ACC112 (cell line): ENCODE data around the gene WFDC11.
"Not testable (repeated sequence)": the region's sequence is repeated elsewhere in the genome, so short reads cannot be mapped to it uniquely, and the experiment has no call there.

Experiments used
- H2AFZ ChIP-seq: fragments of 200-600 bp; sonication (generic); one replicate; pipeline ENCODE4 v1.6.0; 2017; ENCODE audit warnings: antibody characterized with exemption, low read length; ENCODE audit not compliant: unreplicated experiment
- H3K27ac ChIP-seq: fragments of 200-600 bp; sonication (generic); 2 replicates; pipeline ENCODE4 v1.5.1; 2014; ENCODE audit warnings: low read depth, mild to moderate bottlenecking, antibody characterized with exemption, low read length, moderate library complexity
- H3K27me3 ChIP-seq: fragments of 200-600 bp; sonication (generic); 2 replicates; pipeline ENCODE4 v1.6.1; 2014; ENCODE audit warnings: mild to moderate bottlenecking, antibody characterized with exemption, low read length, moderate library complexity, mixed read lengths; ENCODE audit not compliant: insufficient read depth
- H3K36me3 ChIP-seq: fragments of 200-600 bp; sonication (generic); 2 replicates; pipeline ENCODE4 v1.6.1; 2016; ENCODE audit warnings: mild to moderate bottlenecking, antibody characterized with exemption, low read length, moderate library complexity, mixed read lengths; ENCODE audit not compliant: insufficient read depth
- H3K4me1 ChIP-seq: fragments of 200-600 bp; sonication (generic); one replicate; pipeline ENCODE4 v1.6.1; 2016; ENCODE audit warnings: low read length, mixed read lengths; ENCODE audit not compliant: insufficient read depth, unreplicated experiment, control insufficient read depth
- H3K4me3 ChIP-seq: fragments of 200-600 bp; sonication (generic); 2 replicates; pipeline ENCODE4 v1.5.1; 2014; ENCODE audit warnings: mild to moderate bottlenecking, low read depth, low read length
- H3K79me2 ChIP-seq: fragments of 200-600 bp; sonication (generic); one replicate; pipeline ENCODE4 v1.6.0; 2016; ENCODE audit warnings: low read length; ENCODE audit not compliant: control insufficient read depth, unreplicated experiment, insufficient read depth

The WFDC11 gene

DNA sequence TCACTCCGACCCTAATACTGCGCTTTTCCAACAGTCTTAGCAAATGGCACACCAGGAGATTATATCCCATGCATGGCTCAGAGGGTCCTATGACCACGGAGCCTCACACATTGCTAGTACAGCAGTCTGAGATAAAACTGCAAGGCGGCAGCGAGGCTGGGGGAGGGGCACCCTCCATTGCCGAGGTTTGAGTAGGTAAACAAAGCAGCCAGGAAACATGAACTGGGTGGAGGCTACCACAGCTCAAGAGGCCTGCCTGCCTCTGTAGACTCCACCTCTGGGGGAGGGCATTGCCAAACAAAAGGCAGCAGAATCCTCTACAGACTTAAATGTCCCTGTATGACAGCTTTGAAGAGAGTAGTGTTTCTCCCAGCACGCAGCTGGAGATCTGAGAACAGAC lies 18.3 kb downstream of the WFDC11 start:
- H3K36me3 ChIP-seq, H2AFZ ChIP-seq, H3K4me1 ChIP-seq, H3K79me2 ChIP-seq, H3K27ac ChIP-seq, H3K4me3 ChIP-seq, H3K27me3 ChIP-seq: not testable (repeated sequence)

DNA sequence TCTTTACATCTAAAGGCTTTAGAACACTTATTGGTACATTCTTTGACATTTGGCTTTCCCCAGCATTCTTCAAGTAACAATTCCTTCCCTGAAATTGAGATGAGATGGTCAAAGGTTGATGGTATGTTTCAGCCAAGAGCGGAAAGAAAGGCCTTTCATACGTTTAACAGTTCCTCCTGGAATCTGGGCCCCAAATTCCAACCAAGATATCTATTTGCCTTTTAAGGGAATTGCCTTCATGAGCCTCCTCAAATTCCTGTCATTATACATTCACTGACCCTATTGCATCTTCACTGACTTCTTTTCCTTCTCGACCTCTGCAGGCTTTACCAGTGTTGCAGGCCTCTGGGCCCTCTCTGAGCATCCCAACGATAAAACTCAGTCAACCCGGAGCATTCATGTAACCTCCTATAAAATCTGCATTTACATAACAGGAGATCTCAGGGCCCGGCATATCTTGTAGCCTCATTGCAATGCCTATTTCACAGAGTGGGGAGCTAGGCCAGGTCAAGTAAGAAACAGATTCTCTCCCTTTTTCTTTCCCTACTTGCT lies 20.7 kb downstream of the WFDC11 start:
- H3K36me3 ChIP-seq, result no peaks in the 10 kb centered on the region
- H3K4me1 ChIP-seq, result no peaks in the 10 kb centered on the region
- no peak overlapping the region for H3K4me3 ChIP-seq
- no peak overlapping the region for H3K27ac ChIP-seq
- H3K27me3 ChIP-seq, result no peaks in the 10 kb centered on the region
- no peaks in the 10 kb centered on the region for H3K79me2 ChIP-seq
- no peak overlapping the region for H2AFZ ChIP-seq

DNA sequence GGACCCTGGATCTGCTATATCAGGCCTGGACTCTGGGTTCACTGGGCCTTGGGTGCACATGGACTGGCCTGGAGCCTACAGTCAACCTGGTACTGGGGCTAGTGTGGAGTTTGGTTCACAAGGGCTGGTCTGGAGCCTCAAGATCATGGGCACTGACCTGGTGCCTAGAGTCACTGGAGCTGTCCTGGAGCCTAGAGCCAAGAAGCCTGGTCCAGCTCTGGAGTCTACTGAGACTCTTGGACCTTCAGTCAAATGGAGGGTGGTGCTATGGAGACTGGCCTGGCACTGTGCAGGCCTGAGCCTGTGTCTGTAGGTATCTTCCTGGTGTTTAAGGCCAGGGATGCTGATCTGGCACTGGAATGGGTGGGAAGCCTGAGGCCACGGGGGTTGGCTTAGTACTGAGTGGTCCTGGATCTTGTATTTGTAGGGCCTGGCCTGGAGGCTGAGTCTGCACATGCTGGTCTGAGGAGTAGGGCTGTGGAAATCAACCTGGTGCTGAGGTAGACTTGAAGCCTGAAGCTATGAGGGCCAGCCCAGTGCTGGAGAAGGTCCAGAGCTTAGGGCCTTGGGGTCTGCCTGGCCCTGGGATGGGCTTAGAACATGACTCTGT lies 22.5 kb downstream of the WFDC11 start:
- H2AFZ ChIP-seq, result no peak overlapping the region
- no peaks in the 10 kb centered on the region for H3K27me3 ChIP-seq
- no peak overlapping the region for H3K4me3 ChIP-seq
- no peaks in the 10 kb centered on the region for H3K79me2 ChIP-seq
- H3K4me1 ChIP-seq, result no peaks in the 10 kb centered on the region
- no peaks in the 10 kb centered on the region for H3K36me3 ChIP-seq
- no peak overlapping the region for H3K27ac ChIP-seq

GRCh38 chr20:45646875-45647274 lies 23.2 kb downstream of the WFDC11 start:
- no peaks in the 10 kb centered on the region for H3K79me2 ChIP-seq
- no peak overlapping the region for H2AFZ ChIP-seq
- no peaks in the 10 kb centered on the region for H3K27me3 ChIP-seq
- no peaks in the 10 kb centered on the region for H3K4me1 ChIP-seq
- no peaks in the 10 kb centered on the region for H3K36me3 ChIP-seq
- H3K27ac ChIP-seq, result no peak overlapping the region
- H3K4me3 ChIP-seq, result no peak overlapping the region

GRCh38 chr20:45645869-45646268 lies 24.2 kb downstream of the WFDC11 start:
- not testable (repeated sequence) for H3K27ac ChIP-seq, H3K4me3 ChIP-seq, H3K27me3 ChIP-seq, H3K36me3 ChIP-seq, H2AFZ ChIP-seq, H3K79me2 ChIP-seq, H3K4me1 ChIP-seq

- not testable (repeated sequence) for H3K36me3 ChIP-seq, H3K27ac ChIP-seq, H3K27me3 ChIP-seq, H3K4me3 ChIP-seq, H3K4me1 ChIP-seq, H2AFZ ChIP-seq, H3K79me2 ChIP-seq
Measured at GRCh38 chr20:45641076-45641475, 29.0 kb downstream of the WFDC11 start.

DNA sequence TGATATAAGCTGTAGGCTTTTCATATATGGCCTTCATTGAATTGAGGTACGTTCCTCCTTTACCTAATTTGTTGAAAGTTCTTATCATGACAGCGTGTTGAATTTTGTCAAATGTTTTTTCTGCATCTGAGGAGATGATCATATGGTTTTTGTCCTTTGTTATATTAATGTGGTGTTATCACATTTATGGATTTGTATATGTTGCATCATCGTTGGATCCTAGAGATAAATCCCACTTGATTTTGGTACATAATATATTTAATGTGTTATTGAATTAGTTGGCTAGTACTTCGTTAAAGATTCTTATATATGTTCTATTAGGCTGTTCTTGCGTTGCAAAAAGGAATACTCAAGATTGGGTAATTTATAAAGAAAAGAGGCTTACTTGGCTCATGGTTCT lies 30.4 kb downstream of the WFDC11 start:
- H3K27ac ChIP-seq, result no peak overlapping the region
- no peaks in the 10 kb centered on the region for H3K36me3 ChIP-seq
- no peak overlapping the region for H2AFZ ChIP-seq
- H3K4me1 ChIP-seq, result no peaks in the 10 kb centered on the region
- no peak overlapping the region for H3K4me3 ChIP-seq
- H3K79me2 ChIP-seq, result no peaks in the 10 kb centered on the region
- no peaks in the 10 kb centered on the region for H3K27me3 ChIP-seq

GRCh38 chr20:45636513-45636912 lies 33.5 kb downstream of the WFDC11 start:
- Histone ChIP-seq H3K4me3 (no peak overlapping the region), H3K36me3 (no peaks in the 10 kb centered on the region), H3K79me2 (no peaks in the 10 kb centered on the region), H3K27ac (no peak overlapping the region), H2AFZ (no peak overlapping the region), H3K4me1 (no peaks in the 10 kb centered on the region), H3K27me3 (peaks cover 11% of the 10 kb centered on the region; the same call in 1 of the 2 replicates)

DNA sequence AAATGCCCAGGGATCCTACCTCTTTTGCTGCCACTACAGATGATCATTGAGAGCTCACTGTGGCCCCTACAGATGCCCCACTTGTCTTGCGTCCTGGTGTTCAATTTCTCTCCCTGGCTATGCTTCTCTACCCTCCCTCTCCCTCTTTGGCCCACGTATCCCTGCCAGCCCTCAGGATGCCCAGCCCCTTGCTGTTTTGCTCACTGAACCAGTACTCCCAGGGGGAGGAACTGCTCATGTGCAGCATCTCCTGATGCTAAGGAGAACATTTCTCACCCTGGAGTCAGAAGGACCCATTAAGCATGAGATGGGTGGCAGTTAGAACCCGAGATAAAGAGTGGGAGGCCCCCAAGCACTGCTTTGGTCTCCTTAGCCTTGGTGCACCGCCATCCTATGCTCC lies 38.9 kb downstream of the WFDC11 start, which contains the start of gene WFDC9:
Gene WFDC9 (minus strand): TSS at position 101 of the 400 bp plus-strand sequence. CDS start 21,103 bp downstream, outside the sequence.
- no peak within 1 kb of the TSS for H3K4me3 ChIP-seq
- peaks cover 21% of the 10 kb centered on the region for H3K27me3 ChIP-seq
- H3K4me1 ChIP-seq, result no peaks in the 10 kb centered on the region
- H3K79me2 ChIP-seq, result no peaks in the 10 kb centered on the region
- H3K27ac ChIP-seq, result no peak within 1 kb of the TSS
- no peaks in the 10 kb centered on the region for H3K36me3 ChIP-seq
- H2AFZ ChIP-seq, result no peak within 1 kb of the TSS

- Histone ChIP-seq H3K36me3 (no peaks in the 10 kb centered on the region), H3K27ac (no peak overlapping the region), H3K4me1 (no peaks in the 10 kb centered on the region), H3K79me2 (no peaks in the 10 kb centered on the region), H3K4me3 (no peak overlapping the region), H3K27me3 (peaks cover 21% of the 10 kb centered on the region), H2AFZ (no peak overlapping the region)
Measured at GRCh38 chr20:45630371-45630770, 39.7 kb downstream of the WFDC11 start.

DNA sequence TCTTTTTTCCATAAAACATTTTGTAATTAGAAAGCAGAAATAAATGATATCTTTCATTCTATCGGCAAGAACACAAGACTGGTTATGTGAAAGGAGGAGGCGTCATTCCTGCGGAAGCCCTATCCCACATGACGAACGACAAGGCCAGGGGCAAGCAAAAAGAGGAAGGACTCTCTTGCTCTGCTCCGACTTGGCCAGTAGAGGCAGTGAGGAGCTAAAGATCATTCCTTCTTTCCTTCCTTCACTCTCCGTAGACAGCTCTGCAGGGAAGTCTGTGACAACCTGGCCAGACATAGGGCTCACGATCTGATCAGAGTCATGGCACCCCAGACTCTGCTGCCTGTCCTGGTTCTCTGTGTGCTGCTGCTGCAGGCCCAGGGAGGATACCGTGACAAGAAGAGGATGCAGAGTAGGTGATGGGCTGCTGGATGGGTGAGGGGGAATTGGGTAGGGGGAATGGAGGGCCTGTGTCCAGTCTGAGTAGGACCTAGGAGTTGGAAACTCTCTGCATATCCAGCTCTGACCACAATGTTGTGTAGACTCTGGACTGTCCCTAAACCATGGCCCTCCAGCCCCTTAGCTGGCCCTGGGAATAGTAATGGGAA lies 40.4 kb downstream of the WFDC11 start, which contains the start of gene WFDC10A:
Gene WFDC10A (plus strand): TSS at position 244 of the 605 bp plus-strand sequence. CDS start 75 bp downstream, at position 319.
- H2AFZ ChIP-seq, result no peak within 1 kb of the TSS
- H3K27ac ChIP-seq, result no peak within 1 kb of the TSS
- H3K4me1 ChIP-seq, result no peaks in the 10 kb centered on the region
- peaks cover 21% of the 10 kb centered on the region for H3K27me3 ChIP-seq
- H3K4me3 ChIP-seq, result no peak within 1 kb of the TSS
- H3K79me2 ChIP-seq, result no peaks in the 10 kb centered on the region
- no peaks in the 10 kb centered on the region for H3K36me3 ChIP-seq
